NCI-H2171 (cell line): ENCODE results near the gene CCR9.

Experiments
- DNase-seq: peaks from one replicate; lab custom pipeline; 2025; lab: John Stamatoyannopoulos, UW

CCR9 gene

DNA sequence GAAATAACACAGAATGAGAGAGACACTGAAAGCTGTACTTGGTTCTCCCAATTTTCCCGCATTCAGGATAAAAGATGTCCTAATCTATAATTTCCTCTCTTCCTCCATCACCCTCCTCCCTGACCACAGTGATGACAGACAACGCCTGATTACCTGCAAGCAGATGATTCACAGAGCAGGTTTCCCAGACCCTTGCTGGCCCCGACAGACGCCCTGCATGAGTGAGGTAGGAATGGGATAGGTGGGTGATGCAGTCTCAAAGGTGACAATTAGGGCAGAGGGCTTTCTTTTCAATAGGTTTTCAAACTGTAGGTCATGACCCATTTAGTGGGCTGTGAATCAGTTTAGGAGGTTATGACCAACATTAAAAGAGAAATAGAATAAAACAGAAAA, 51.7 kb downstream of the CCR9 start:
- DNase-seq, result no peak

DNA sequence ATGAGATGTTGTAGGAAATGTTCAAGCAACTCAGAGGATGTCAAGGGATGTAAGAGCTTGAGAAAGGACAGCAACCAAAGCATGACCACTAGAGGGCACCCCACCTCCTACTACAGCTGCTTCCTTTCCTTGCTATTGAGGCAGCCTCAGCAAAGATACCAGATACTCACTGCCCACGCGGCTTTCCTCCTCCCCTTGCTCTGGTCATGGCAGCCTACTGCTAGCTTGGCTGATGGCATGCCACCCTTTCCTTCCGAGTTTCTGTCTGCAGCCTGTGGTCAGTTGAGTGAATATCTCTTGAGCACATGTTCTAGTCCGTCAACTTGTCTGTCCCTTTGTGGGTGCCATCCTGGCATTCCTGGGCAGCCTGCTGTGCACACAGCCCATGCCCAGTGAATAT, 52.5 kb downstream of the CCR9 start:
- peak; percentile 32 for DNase-seq

DNA sequence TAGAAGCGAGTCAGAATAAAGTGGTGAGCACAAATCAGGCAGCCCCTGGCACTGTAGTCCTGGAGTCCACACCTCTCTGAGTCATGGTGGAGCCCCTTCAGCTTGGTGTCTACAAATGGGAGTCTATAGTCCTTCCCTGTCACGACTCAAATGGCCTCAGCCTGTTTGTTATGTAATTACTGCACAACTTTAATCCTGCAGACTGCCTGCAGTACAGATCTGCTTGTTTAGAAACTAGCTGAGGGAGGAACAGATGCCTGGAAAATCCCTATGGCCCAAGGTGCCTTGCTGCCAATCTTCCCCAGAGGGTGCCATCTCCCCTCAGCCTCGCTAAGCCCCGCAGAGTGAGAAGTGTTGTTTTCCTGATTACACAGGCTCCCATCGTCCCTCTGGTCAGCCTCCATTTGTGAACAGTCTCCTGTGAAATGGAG, 53.0 kb downstream of the CCR9 start:
- peak; percentile 5 for DNase-seq

DNA sequence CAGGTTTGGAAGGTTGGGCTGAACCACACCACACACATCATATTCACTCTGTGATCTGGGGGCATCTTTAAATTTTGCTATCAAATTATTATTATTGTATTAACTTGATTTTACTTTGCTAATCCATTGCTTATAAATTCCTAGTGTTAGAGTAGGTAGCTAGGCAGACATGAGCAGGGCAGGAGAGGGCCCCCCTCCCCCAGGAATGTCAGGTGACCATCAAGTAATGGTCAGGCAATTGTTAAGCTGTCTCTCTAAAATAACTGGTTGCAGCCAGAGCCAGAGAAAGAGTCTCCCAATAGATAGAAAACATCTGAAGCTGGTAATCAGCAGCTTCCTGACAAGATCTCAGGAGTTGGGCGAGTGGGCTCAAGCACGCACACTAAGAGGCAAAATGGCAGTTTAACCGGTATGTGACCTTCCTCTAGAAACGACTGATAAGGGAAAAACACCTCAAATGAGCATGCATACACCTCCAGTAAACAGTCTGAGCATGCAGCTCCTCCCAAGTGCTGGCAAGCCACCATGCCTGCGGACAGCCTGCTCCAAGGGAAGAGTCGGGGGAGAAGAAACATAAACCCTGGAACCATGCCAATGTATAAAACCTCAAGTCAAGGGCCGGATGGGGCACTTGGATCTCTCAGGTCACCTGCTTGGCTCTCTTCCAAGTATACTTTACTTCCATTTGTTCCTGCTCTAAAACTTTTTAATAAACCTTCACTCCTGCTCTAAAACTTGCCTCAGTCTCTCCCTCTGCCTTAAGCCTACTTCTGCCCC, 53.8 kb downstream of the CCR9 start:
- no peak for DNase-seq

DNA sequence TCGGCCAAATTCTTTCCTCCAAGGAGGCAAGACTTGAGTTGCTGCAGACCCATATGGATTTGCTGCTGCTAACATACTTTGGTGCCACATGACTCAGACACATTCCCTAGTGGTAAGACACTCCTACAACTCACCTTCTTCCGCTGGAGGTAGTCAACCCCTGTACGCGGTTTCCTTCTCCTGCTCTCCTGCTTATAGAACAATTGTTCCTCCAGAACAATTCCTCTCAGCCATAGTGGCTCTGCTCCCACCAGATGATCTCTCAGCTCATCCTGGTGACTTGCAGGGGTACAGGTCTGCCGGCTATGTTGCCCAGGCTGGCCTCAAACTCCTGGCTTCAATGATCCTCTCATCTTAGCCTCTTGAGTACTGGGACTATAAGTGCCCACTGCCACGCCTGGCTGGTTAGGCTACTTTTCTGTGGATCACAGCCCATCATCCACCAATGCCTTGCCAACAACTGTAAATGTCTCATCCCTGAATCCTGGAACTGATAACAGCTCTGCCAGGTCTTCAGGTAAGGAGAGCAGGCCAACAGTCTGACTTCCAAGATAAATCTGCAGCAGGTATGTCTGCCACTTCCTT, 54.5 kb downstream of the CCR9 start:
- no peak for DNase-seq

DNA sequence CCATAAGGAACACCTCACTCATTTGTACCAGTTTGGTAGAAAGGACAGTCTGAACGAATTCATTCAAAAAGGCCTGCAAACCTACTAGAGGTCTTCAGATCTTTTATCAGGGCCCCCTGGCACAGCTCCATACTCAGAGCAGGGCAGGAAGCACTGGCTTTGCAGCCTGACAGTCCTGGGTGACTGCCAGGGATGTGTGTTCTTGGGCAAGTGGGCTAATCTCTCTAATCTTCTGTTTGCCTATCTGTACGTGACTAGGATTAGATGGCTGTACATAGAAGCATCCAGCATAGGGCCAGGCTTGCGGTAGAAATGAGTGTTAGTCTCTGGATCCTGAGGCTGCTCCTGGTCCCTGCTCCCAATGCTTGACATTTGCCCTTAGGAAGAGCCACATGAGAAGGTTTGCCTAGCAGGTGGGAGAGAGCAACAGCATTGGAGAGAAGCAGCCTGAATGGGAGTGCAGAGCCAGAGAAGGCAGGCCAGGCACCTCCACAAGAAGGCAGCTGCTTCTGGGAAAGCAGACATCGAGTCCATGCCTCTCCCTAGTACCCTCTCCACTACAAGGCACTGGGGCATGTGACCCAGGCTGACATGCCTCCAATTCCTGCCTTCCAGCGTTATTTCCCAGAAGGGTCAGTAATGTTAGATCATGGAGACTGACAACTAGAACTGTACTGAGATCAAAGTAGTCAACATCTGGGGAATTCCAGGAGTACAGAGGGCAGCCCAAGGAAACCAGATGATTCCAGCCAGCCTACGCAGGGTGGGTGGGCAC, 55.9 kb downstream of the CCR9 start:
- DNase-seq, result no peak

DNA sequence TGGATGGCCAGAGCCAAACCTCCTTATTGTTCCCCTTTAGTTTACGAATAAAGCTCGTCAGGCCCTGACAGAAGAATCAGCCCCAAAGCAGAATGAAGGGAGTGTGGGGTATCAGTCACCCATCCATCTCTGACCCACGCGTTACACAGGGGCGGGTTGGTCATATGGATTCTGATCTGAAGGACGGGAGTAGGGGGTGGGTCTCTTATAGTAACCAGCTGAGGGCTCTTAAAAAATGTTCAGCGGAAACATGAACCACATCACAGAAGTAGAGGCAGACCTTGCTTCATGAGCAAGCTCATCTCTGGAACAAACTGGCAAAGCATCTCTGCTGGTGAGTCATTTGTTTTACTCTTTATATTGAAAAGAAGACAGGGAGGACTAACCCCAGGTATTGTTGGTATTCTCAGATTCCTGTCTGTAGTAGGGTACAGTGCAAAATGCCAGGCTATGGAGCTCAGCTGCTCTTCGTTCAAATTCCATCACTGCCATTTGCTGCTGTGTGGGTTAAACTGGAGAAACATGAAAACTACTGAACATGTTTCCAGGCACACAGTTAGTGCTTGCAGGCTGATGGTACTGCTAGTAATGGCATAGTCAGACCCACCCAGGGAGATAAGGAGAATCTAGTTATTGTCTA, 57.0 kb downstream of the CCR9 start, which contains the start of gene CXCR6:
Gene CXCR6 (plus strand): TSS at position 258 of the 640 bp plus-strand sequence. CDS start 3,018 bp downstream, outside the sequence.
- DNase-seq, result no peak

DNA sequence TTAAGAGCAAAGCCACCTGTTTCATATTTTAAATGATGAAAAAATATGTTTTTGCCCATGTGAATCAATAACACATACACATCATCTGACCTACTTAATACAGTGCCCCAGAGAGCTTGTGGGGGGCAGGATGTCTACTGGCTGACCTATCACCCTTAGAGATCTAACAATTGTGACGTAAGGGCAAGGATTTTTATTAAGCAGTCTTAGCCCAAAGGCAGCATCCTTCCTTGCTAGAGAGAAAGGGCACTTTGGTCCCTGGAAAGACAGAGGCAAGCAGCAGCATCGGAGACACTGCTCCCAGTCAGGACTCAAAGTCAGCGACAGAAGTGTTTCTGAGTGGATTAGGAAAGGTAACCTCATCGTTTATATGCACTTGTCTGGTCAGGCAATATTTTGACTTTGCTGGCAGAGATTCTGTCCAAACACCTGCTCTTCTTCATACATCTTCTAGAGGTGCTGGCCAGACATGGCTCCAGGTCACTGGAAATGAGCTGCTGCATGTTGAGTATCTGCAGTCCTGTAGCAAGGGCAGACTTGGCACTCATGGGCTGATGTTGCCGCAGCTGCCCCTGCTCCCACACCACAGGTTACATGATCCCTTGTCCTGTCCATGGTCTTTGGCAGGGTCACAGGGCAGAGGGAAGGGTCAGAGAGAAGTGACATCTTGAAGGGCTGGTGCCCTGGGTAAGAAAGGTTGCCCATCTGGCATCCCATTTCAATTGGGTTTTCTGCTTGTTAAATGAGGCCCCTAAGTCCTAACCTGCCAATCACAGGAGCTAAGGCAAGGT, 58.7 kb downstream of the CCR9 start:
- no peak for DNase-seq

DNA sequence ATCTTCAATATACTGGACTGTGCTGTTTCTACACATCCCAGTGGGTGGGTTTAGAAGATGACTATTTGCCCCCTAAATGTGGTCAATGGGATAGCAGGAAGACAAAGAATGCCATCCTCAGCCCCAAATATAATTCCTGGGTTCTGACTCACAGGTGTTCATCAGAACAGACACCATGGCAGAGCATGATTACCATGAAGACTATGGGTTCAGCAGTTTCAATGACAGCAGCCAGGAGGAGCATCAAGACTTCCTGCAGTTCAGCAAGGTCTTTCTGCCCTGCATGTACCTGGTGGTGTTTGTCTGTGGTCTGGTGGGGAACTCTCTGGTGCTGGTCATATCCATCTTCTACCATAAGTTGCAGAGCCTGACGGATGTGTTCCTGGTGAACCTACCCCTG, 60.0 kb downstream of the CCR9 start:
- DNase-seq, result no peak

DNA sequence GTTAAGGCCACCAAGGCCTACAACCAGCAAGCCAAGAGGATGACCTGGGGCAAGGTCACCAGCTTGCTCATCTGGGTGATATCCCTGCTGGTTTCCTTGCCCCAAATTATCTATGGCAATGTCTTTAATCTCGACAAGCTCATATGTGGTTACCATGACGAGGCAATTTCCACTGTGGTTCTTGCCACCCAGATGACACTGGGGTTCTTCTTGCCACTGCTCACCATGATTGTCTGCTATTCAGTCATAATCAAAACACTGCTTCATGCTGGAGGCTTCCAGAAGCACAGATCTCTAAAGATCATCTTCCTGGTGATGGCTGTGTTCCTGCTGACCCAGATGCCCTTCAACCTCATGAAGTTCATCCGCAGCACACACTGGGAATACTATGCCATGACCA, 60.5 kb downstream of the CCR9 start:
- DNase-seq, result no peak

DNA sequence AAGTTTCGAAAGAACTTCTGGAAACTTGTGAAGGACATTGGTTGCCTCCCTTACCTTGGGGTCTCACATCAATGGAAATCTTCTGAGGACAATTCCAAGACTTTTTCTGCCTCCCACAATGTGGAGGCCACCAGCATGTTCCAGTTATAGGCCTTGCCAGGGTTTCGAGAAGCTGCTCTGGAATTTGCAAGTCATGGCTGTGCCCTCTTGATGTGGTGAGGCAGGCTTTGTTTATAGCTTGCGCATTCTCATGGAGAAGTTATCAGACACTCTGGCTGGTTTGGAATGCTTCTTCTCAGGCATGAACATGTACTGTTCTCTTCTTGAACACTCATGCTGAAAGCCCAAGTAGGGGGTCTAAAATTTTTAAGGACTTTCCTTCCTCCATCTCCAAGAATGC, 61.0 kb downstream of the CCR9 start:
- no peak for DNase-seq

DNA sequence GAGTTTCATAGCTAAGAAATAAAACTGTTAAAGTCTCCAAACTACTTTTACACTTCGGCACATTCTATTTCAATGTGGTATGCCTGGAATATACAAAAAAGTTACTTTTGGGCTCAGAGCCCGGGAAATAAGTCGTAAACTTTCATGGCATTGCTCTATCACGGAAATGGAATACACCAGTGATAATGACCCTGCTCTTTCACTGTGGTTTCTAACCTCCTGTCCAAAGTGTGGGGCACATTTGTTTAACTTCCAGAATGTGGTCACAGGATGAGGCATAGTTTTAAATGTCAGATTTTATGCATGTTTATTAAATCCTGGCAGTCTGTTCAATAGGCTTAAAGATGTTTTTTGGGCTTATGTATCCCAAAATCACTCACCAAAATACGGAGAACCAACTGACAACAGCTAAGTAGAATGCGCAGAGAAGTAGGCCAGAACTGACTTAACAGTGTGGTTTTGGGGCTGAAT, 62.0 kb downstream of the CCR9 start:
- DNase-seq, result no peak

DNA sequence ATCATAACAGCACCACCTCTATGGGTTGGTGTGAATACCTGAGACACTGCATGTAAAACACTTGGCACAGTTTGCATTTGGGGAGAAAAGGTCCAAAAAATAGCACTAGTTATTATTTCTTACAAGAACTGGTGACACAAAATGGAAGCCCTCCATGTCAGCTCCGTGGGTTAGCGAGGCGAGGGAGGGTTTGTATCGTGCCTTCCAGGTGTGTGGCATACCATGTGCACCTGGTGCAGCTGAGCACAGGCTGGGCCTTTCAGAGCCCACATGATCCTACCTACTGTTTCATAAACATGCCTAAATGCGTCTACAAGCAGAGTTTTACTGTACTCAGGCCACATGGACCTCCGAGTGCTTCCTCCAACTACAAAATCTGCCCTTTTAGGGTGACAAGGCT, 62.5 kb downstream of the CCR9 start:
- no peak for DNase-seq

DNA sequence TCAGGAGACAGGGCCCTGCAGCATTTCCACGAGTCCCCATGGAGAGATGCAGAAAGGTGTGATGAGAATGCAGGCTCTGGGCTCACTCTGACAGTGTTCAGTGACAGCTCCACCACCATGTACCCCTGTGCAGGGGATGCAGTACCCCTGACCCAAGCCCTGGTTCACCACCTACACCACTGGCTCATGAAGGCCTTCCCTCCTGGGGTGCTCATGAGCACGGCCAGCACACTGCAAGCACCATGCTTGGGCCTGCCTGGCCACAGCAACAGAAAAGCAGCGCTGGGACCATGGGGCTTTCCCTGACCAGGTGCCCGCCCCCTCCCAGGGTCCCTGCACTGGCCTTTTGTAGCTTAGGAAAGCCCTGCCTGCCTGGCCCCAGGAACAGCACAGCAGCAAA, 63.1 kb downstream of the CCR9 start:
- no peak for DNase-seq

DNA sequence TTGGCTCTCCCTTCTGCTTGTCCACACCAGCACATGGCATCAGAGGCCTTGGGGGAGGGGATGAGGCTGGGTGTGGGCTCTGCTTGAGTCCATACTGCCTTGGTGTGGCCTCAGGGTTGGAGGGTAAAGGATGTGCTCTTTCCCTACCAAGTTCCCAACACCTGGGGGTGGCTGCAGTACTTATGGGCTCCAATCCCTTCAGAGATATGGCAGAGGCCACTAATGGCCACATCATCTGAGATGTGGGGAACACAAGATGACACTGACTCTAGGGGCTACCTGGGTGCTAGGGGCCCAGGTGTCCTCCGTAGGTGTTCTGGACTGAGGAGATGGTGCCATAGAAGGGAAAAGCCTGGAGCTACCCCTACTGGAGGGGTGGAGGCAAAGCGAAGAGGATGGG, 63.8 kb downstream of the CCR9 start:
- no peak for DNase-seq

DNA sequence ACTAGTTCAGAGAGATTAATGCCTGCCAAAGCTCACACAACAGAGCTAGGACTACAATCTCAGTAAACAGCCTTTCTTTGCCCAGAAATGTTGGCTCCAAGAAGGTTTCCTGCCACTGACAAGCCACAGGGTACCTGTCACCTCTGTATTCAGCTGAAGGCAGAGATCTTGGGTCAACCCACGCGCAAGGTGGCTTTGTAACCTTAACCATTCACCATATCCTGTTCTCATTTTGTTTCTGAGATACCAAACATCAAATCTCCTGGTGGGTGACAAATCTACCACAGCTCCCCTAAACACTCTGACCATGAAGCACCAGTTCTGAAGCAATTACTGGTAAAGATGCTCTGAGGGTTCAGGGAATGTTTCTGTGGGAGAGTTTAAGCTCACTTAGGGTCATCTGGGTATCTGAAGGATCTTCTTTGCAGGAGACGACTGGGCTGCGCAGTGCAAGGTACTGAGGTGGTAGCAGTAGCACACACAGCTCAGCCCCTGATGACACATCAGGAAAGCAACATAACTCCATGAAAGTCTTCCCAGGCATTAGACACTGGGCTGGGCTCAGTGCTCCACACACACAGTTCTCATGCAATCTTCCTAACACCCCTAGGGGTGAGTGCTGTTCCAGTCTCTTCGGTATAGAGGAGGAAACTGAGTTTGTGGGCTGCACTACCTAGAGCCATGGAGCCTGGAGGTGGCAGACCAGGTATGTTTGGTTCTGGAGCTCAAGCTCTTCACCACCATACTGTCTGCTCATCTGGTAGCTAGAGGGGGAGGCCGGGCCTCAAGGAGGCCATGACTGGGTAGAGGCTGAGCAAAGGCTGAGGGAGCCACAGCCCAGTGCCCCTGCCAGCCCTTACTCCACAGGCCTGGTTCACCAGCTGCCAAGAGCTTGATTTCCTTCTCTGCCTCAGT, 64.6 kb downstream of the CCR9 start:
- no peak for DNase-seq

DNA sequence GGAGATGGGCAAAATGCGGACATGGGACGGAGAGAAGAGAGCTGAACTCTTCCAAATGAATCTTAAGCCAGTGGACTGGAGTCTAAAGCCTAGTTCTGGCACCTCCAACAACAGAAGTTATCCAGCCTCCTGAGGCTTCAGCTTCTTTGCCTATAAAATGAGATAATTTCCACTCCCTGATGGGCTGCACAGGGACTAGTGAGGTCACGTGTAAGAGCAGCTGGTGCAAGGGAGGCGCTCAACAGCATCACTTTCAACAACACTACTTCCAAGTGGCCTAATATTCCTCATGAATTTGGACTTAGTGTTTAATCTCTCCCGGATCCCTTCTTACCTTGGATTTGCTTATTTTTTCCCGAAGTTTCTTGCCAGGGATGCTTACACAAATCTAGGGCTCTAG, 65.6 kb downstream of the CCR9 start:
- no peak for DNase-seq

DNA sequence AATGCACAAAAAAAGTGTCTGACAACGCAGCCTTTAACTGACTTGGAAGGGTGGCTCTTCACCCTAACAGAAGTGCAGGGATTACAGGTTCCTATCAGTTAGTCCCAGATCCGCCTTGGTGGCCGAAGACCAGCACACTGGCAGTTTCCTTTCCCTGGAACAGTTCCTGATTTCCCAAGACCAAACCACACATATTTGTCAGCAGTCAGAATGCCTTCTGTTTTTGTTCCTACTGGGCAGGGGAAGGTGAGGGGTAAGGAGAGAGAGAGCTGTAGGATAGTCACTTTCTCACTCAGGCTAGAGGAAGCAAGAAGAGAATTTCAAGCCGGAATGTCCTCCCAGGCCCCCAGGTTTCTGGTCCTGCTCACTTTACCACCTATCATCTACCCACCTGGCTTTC, 66.1 kb downstream of the CCR9 start:
- DNase-seq, result no peak
